ENCODE results near the gene CTSW.

CTSW gene

DNA sequence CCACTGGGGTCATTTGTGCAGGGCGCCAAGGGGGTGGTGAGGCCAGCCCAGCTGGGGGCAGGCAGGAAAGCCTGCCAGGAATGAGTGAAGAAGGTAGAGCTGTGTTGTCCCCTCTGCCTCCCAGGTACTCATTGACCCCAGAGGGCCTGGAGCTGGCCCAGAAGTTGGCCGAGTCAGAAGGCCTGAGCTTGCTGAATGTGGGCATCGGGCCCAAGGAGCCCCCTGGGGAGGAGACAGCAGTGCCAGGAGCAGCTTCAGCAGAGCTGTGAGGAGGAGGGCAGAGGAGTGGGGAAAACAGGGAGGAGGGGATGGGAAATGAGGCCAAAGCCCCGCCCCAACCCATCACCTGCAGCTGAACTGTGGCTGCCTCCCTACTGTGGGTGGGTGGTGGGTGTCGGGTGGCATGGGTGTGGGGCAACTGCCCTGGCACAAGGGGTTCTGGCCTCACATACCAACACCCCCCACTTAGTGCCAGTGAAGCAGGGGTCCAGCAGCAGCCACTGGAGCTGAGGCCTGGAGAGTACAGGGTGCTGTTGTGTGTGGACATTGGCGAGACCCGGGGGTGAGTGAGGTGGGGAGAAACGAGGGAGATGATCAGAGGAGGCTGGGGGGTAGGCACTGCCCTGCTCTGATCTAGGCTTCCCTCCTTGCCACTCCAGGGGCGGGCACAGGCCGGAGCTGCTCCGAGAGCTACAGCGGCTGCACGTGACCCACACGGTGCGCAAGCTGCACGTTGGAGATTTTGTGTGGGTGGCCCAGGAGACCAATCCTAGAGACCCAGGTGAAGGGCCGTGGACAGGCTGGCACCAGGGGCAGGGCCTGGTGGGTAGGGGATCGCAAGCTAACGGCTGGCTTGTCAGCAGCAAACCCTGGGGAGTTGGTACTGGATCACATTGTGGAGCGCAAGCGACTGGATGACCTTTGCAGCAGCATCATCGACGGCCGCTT lies 16.4 kb upstream of the CTSW start:
- no peaks in the 10 kb centered on the region for H4K20me1 ChIP-seq (ENCODE audit: low read depth, low read length)
- TF ChIP-seq, protein P1, sequence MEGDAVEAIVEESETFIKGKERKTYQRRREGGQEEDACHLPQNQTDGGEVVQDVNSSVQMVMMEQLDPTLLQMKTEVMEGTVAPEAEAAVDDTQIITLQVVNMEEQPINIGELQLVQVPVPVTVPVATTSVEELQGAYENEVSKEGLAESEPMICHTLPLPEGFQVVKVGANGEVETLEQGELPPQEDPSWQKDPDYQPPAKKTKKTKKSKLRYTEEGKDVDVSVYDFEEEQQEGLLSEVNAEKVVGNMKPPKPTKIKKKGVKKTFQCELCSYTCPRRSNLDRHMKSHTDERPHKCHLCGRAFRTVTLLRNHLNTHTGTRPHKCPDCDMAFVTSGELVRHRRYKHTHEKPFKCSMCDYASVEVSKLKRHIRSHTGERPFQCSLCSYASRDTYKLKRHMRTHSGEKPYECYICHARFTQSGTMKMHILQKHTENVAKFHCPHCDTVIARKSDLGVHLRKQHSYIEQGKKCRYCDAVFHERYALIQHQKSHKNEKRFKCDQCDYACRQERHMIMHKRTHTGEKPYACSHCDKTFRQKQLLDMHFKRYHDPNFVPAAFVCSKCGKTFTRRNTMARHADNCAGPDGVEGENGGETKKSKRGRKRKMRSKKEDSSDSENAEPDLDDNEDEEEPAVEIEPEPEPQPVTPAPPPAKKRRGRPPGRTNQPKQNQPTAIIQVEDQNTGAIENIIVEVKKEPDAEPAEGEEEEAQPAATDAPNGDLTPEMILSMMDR (IDR thresholded peaks at IDR 0.05; ENCODE audit: insufficient read depth, low read length, poor library complexity, severe bottlenecking) = no peak
- no peak for TF ChIP-seq EZH2phosphoT487 (conservative IDR thresholded peaks at IDR 0.05; ENCODE audit: low read length)
- no peak overlapping the region for H2AFZ ChIP-seq (ENCODE audit: low read depth, low read length, severe bottlenecking)

GRCh38 chr11:65863889-65864705 lies 15.5 kb upstream of the CTSW start:
- H3K27ac ChIP-seq (ENCODE audit: low read depth, low read length) = no peak overlapping the region
- no peaks in the 10 kb centered on the region for H3K9me3 ChIP-seq (ENCODE audit: insufficient read depth, low read length)
- no peak overlapping the region for H2AFZ ChIP-seq (ENCODE audit: low read depth, low read length, severe bottlenecking)
- no peaks in the 10 kb centered on the region for H3K9me2 ChIP-seq (replicated peaks; ENCODE audit: insufficient read depth, low read length)
- TF ChIP-seq, protein P1 (IDR thresholded peaks at IDR 0.05; ENCODE audit: insufficient read depth, low read length, poor library complexity, severe bottlenecking) = no peak
- TF ChIP-seq EZH2phosphoT487 (conservative IDR thresholded peaks at IDR 0.05; ENCODE audit: low read length) = no peak
- H4K20me1 ChIP-seq (ENCODE audit: low read depth, low read length) = no peaks in the 10 kb centered on the region
- H3F3A ChIP-seq (ENCODE audit: insufficient read depth) = no peaks in the 10 kb centered on the region
- H3K9ac ChIP-seq (ENCODE audit: low read length) = no peak overlapping the region
- H3K36me3 ChIP-seq (ENCODE audit: low read length) = no peaks in the 10 kb centered on the region
- H3K4me2 ChIP-seq (ENCODE audit: low read depth, low read length, poor library complexity, severe bottlenecking) = no peak overlapping the region
- peaks cover 17% of the 10 kb centered on the region for H3K79me2 ChIP-seq (ENCODE audit: insufficient read depth, low read length)
- H3K4me3 ChIP-seq (ENCODE audit: insufficient read depth, low read length, poor library complexity, severe bottlenecking) = no peak overlapping the region
- H3K27me3 ChIP-seq (ENCODE audit: low read length) = no peaks in the 10 kb centered on the region

More for the DNA sequence above, 16.4 kb upstream of the CTSW start:
- Histone ChIP-seq H3F3A (ENCODE audit: insufficient read depth) (peaks cover 8% of the 10 kb centered on the region), H3K36me3 (ENCODE audit: low read length) (no peaks in the 10 kb centered on the region), H3K27me3 (ENCODE audit: low read length) (no peaks in the 10 kb centered on the region), H3K27ac (ENCODE audit: low read depth, low read length) (no peak overlapping the region), H3K9me3 (ENCODE audit: insufficient read depth, low read length) (no peaks in the 10 kb centered on the region), H3K4me3 (ENCODE audit: insufficient read depth, low read length, poor library complexity, severe bottlenecking) (no peak overlapping the region), H3K79me2 (ENCODE audit: insufficient read depth, low read length) (peaks cover 17% of the 10 kb centered on the region), H3K9me2 (replicated peaks; ENCODE audit: insufficient read depth, low read length) (no peaks in the 10 kb centered on the region), H3K4me2 (ENCODE audit: low read depth, low read length, poor library complexity, severe bottlenecking) (no peak overlapping the region), H3K9ac (ENCODE audit: low read length) (no peak overlapping the region)

DNA sequence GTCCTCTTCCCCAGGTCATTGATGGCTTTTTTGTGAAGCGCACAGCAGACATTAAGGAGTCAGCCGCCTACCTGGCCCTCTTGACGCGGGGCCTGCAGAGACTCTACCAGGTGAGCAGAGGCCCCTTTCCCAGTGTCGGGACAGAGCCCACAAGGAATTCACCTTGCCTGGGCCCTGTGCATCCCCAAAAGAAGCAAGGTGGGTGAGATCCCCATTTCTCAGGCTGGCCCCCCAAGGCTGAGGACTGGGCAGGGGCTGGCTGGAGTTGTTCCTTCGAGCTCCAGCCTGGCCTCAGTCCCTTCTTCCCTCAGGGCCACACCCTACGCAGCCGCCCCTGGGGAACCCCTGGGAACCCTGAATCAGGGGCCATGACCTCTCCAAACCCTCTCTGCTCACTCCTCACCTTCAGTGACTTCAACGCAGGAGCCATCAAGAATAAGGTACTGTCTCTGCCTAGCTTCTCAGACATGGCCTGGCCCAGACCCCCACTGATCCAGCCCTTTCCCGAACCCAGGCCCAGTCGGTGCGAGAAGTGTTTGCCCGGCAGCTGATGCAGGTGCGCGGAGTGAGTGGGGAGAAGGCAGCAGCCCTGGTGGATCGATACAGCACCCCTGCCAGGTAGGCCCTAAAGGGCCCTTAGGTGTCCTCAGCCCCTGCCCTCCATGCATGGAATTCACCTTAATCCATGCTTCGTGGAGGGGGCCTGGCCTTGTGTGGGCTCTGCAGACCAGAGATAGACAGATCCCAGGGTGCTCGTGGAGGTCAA lies 14.7 kb upstream of the CTSW start:
- Histone ChIP-seq H3K9ac (ENCODE audit: low read length) (no peak overlapping the region), H3F3A (ENCODE audit: insufficient read depth) (no peaks in the 10 kb centered on the region), H3K27ac (ENCODE audit: low read depth, low read length) (no peak overlapping the region)

More for the DNA sequence above, 14.7 kb upstream of the CTSW start:
- H3K9me2 ChIP-seq (replicated peaks; ENCODE audit: insufficient read depth, low read length) = no peaks in the 10 kb centered on the region
- no peak overlapping the region for H3K4me3 ChIP-seq (ENCODE audit: insufficient read depth, low read length, poor library complexity, severe bottlenecking)
- no peaks in the 10 kb centered on the region for H3K27me3 ChIP-seq (ENCODE audit: low read length)
- H3K79me2 ChIP-seq (ENCODE audit: insufficient read depth, low read length) = peaks cover 17% of the 10 kb centered on the region
- H3K4me2 ChIP-seq (ENCODE audit: low read depth, low read length, poor library complexity, severe bottlenecking) = no peak overlapping the region
- no peak overlapping the region for H2AFZ ChIP-seq (ENCODE audit: low read depth, low read length, severe bottlenecking)
- no peaks in the 10 kb centered on the region for H4K20me1 ChIP-seq (ENCODE audit: low read depth, low read length)
- TF ChIP-seq, protein P1 (IDR thresholded peaks at IDR 0.05; ENCODE audit: insufficient read depth, low read length, poor library complexity, severe bottlenecking) = no peak
- no peak for TF ChIP-seq EZH2phosphoT487 (conservative IDR thresholded peaks at IDR 0.05; ENCODE audit: low read length)
- H3K36me3 ChIP-seq (ENCODE audit: low read length) = no peaks in the 10 kb centered on the region
- no peaks in the 10 kb centered on the region for H3K9me3 ChIP-seq (ENCODE audit: insufficient read depth, low read length)

Measured in SU-DHL-6 (cell line).